Activated effector memory CD4-positive, alpha-beta T cell treated with Interleukin-2 at 50 U/mL for 16 hours (primary cell): ENCODE data around the gene PLCL1.
"Not testable (repeated sequence)": the region's sequence is repeated elsewhere in the genome, so short reads cannot be mapped to it uniquely, and the experiment has no call there.

Experiments
- DNase-seq: peaks from one replicate; pipeline ENCODE4 v3.0.0-alpha.2; 2020

The PLCL1 gene

DNA sequence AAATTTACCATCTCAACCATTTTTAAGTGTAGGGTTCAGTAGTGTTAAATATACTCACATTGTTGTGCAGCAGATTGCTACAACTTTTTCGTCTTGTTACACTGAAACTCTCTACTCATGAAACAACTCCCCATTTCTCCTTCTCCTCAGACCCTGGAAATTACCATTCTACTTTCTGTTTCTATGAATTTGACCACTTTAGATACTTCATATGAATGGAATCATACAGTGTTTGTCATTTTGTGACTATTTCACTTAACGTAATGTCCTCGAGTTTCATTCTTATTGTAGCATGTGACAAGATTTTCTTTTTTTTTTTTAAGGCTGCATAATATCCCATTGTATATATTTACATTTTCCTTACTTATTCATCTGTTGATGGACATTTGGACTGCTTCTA, 203.8 kb downstream of the PLCL1 start:
- no peak for DNase-seq

DNA sequence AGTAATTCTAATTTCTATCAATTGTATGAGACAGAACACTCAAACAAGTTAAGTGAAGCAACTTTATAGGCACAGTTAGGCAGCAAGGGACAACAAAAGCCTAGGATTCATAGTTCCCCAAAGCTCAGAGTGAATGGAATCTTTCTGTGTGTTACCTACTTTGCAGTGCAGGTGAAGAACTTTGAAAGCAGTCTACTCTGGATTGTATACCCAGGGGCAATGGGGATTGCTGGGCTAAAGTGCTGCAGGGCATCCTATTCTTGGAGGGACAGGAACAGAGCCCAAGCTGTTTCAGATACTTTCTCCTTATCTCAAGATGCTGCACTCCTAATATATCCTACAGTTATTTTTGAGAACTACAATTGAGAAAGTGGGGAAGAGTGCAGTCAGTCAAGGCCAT, 207.6 kb downstream of the PLCL1 start:
- no peak for DNase-seq

DNA sequence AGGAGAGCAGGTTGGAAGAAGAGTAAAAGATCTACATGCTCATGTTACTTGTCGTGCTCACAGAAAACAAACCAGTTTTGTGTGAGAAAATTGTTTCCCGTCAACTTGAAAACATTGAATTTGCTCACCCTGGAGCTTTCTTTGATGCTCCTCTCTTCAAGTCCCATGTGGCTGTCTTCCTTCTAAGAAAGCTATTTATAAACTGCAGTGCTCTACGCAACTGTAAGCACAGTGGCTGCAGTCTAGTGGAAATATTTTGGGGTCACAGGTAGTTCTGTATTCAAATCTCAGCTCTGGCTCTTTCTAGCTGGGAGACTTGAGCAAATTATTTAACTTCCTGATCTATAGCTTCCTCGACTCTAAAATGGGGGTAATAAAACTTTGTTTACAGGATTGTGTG, 211.8 kb downstream of the PLCL1 start:
- no peak for DNase-seq

DNA sequence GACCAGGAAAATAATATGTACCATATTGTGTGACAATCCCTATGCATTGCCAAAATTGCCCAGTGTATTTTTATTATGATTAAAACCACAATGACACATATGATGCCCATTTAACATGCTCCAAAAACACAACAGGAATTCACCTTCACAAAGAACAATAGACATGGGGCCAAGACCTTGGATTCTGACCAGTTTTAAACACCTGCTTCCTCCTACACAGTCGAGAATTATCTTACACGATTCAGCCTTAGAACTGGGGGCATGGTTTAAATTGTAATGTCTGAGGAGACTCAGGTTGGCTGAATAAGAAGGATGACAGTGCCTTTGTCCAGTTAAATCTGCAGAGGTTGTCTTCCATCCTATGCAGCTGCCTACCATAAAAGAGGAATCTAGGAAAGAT, 212.7 kb downstream of the PLCL1 start:
- DNase-seq, result no peak

DNA sequence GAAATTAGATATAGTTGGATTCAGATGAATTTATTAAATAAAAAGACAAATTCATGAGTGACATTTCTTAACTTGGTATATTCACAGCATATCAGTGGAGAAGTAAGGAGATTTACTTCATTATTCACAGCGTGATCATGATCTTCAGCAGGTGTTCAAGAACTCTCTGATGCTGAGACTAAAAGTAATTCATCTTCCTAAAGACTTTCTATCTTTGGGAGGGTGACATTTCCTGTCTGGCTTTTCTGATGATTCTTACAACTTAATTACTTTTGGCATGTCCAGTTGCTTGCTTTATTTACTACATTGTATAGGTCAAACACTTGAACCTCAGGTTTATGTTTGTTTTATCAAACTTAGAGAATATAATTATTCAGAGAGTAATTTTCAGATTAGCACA, 224.6 kb downstream of the PLCL1 start:
- no peak for DNase-seq

DNA sequence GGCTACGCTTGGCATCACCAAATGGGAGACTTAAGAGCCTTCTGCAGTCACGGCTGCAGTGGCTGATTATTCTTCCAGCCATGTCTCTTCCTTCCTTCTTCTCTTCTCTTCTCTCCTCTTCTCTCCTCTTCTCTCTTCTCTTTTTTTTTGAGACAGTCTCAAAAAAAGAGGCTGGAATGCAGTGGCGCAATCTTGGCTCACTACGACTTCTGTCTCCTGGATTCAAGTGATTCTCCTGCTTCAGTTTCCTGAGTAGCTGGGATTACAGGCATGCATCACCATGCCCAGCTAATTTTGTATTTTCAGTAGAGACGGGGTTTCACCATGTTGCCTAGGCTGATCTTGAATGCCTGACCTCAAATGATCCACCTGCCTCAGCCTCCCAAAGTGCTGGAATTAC, 225.2 kb downstream of the PLCL1 start:
- DNase-seq, result not testable (repeated sequence)

DNA sequence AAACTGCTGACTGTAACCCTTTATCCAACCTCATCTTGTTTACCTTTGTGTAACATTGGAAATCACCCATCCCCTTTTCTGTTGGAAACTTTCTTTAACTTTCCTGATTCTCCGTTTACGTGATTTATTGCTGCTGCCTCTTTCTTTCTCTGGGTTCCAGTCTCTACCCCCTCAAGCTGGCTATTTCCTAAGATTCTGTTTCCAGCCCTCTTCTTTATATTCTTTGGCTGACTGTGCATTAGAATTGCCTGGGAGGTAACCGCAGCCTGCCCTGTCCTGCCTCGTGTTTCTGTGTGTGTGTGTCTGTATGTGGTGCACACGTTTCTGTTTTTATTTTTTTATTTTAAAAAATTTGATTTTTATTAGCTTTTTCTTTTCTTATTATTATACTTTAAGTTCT, 229.2 kb downstream of the PLCL1 start:
- no peak for DNase-seq

DNA sequence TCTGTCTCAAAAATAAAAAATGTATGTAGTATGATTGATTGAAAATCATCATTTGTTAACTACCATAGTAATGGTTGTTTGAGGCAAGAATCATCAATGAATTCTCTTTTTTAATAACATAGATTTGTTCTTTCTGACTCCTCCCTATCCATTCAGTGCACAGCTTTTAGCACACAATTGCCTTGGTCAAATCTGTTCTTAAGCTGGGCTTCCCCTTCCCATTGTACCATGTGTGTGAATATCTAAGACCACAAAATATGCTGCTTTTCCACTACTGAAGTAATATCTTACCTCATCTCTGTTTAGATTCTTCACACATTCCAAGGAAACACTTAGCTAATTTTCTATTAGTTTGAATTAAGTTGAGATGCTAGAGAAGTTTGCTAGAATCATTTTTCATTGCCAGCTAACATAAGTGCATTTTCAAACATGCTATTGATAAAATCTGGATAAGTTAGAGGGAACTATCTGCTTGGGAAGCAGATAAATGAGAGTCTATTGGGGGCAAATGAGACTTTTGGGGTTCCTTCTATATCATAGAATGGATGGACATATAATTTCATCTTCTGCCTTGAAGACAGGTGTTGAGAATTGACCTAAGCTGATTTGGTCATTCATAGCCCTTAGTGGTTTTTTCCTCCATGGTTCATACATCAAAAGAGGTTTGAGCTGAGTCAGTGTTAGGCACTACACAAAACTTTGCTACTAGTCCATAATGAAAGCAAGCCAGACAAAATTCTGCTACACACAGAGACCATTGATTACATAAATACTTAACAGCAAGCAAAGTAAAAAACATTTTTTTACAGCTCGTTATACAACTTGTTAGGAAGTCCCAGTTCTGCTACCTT, 231.9 kb downstream of the PLCL1 start:
- DNase-seq, result no peak

DNA sequence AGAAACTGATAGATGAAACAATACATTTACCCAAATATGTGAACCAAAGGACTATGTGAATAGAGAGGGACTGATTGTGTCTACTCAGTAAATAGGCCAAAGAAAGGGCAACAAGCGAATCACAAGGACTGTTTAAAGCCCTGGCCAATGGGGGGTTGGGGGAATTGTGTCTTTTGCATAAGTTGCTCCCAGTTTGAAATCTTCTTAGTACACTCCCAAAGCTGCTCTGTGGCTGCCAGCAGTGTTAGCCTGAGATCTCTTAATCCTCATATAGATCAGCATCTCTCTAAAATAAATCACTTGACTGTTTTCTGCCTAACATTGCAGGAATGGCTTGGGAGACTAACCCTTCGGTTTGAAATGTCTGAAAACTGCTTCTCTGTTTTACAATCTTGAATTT, 236.4 kb downstream of the PLCL1 start:
- DNase-seq, result no peak

DNA sequence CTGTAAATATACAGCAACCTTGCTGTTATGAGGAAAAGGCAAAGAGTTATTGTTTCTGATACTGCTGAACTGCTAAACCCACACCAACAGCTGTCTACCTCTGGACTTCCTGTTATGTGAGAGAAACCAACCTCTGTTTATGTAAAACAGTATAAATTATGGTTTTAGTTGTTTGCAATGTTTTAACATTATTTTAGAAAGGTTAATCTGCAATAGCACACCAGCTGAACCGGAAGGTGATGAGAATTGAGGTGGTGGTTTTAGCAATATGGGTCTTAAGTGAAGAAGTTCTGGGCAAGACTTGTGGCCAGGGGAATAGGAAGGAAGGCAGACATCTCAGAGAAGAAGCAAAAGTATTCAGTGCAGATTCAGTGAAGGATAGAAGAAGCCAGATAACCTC, 237.8 kb downstream of the PLCL1 start:
- no peak for DNase-seq

DNA sequence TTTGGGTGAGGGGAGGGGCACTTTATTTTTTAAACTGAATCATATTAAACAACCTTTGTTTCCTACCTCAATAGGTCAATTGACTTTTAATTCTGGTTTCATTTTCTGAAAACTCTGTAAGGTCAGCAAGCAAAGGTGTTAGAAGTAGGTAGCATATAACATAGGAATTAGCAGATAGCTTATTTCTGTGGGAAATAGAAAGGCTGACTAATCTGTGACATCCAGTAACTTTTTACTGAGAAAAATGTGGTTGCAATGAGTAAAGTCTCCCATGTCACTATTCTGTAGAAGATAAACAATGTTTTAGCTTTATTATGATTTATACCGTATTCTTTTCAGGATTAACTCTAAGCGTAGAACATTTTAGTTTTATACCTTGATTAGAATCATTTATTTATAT, 240.4 kb downstream of the PLCL1 start:
- DNase-seq, result no peak

DNA sequence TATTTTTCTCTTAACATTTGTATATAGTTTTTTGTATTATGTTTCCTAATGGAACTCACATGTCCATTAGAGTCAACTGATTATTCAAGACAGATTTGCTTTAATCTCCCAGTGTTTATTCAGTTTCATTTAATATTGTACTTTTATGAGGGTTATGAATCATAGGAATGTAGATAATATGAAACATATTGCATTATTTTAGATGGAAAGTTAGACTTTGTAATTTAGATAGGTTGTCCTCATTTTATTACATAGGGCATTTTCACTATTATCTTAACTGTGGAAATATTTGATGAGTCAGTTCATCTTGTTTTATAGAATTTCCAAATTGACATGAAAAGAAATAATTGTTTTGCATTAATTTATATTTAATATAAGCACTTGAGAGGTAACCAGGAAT, 240.8 kb downstream of the PLCL1 start:
- DNase-seq, result no peak

DNA sequence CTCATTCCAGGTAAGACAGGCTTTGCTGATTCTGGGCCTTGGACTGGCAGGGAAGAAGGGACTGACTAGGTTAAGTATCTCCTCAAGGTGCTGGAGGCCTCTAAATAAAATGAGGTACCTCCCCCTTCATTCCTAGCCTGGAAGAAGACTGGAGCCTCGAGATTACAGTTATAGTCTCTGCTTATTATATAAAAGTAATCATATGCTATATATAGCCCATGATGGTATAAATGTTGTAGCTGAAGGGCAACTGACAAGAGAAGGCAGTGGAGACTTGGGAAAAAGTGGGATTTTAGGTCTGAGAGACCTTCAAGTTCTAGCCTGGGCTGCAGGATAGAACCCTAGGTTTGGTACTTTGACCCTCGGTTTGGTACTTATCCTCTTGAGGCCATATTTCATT, 248.3 kb downstream of the PLCL1 start:
- DNase-seq, result no peak

DNA sequence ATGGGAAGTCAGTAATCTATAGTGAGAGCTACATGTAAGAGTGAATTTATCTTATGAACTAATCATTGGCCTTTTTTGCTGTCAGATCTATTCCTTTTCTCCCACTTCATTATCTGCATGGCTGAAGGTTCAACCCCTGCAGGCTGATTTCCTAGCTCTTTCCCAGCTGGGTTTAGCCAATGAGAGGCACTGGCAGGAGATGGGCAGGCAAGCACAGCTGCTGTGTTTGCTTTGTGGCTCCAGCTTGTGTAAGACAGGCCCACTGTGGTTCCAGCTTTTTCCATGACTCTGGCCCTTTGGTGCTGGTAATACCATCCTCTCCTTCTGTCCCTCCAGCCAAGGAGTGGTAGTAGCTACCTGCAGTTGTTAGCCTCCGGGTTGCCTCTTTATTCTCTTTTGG, 248.8 kb downstream of the PLCL1 start:
- DNase-seq, result no peak

DNA sequence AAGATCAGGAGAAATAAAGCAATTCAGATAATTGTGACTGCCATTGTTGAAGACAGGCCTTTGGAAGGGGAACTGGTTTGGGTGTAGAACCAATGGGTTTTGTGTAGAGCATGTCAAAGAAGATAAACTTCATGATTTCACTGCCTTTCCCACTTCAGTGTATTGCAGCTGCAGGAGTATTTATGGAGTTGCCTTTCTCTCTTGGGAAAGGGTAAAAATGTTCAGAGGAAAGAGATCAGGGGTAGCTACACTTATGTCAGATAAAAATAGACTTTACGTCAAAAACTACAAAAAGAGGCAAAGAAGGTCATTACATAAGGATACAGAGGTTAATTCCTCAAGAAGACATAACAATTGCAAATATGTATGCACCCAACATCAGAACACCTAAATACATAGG, 249.4 kb downstream of the PLCL1 start:
- no peak for DNase-seq

DNA sequence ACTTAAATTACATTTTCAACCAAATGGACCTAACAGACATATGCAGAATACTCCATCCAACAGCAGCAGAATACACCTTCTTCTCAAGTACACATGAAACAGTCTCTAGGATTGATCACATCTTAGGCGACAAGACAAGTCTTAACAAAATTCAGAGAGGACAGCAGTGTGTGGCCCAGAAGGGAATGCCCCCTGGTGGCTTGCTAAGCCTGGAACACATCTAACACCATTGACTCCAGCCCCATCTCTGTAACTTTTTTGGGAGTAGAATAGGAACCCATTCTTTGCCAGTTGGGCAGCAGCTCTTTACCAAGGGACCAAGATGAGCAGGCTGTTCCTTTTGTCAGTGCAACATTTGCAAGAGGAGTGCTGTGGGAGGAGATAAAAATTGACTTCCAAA, 249.9 kb downstream of the PLCL1 start:
- DNase-seq, result peak; percentile 15

DNA sequence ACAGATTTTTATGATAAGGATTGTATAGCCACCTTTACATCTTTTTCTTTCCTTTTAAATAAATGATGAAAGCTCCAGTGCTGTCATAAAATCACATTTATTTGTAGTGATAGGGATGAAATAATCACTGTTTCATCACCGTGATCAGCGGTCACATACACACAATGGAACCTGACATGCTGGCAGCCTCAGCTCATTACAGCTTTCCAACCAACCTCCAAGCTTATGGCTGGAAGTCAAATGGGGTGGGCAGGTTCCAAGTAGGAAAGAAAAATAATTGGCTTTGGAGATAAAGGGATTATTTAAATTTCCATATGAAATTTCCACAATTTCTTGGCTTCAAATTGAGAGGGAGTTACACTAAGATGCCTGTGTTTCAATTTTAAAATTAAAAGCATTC, 251.3 kb downstream of the PLCL1 start:
- DNase-seq, result no peak

DNA sequence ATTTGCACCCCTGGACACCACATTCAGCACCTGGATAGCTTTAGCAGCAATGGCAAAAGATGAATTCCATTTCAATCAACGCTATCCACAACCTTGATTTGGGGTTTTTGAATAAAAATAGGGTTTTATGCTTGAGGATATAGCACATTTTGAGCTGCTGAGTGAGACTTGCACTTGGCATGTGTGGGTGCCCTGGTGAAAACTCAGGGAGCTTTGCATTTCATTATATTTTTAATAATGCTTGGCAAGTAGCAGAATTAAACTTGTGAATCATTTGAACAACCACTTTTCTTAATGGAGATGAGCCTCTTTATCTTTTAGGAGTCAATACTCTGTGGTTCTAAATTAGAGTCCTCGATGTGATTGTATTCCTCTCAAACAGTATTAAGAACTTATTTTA, 252.4 kb downstream of the PLCL1 start:
- no peak for DNase-seq

DNA sequence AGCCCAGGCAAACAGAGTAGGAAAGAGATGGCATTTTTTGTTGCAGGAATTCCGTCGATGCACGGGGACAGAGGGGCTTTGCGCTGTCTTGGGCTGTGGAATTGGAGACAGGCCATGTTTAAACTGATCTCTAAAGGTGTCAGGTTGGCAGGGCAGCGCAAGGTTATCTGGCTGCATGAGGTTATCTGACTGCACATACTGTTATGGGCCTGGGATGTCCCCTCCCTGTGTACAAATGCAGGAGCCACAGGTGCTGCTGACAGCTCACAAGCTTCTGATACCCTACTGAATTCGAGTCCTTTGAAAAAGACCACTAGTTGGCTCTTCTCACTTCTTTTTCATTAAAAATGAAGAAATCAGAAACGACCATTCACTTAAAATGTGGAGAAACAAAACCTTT, 255.4 kb downstream of the PLCL1 start:
- no peak for DNase-seq

DNA sequence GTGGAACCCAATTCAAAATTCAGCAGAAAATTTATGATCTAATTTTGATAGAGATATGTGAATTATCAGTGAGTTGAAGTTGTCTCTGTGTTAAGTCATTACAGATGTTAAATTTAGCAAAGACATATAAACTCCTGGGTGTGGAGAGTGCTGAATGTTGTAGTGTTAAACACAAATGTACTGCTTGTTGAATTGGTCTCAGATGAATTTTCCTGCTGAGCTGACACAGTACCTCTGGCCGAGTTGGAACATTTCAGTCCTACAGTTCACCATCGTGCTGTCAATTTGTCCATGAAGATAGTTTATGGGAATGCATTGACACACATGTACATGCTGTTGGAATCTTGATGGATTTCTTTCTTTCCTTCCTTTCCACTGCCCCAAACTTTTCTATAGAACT, 255.9 kb downstream of the PLCL1 start:
- DNase-seq, result no peak

DNA sequence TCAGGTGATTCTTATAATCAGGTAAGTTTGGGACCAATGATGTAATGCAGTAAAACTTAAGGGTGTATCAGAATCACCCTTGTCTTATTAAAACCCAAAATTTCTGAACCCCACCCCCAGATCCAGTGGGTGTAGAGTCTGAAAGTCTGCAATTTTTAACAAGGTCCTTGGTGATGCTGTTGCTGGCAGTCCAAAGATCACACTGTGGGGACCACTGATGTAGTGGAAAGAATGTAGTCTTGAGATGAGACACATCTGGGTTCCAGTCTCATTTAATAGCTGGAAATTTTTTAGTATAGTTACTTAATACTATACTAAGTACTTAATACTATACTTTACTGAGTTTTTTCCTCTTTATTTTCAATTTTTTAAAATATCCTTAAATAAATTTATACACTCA, 258.4 kb downstream of the PLCL1 start:
- DNase-seq, result no peak

DNA sequence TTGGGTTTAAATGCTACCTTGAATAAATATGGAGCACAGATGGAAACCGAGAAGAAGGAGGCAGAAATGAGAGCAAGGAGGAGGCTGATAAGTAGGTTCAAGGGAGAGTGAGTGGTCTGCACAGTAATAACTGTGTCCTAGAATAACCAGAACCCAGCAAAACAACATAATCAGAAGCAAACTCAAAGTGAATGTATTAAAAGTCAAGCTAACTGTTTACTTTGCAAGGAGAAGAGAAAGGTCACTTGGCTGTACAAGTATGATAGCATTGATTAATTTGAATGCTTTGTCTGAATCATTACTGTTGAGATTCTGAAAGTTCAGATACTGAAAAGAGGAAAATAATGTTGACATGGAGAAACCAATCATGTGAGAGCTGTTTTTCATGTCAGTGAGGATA, 258.8 kb downstream of the PLCL1 start:
- no peak for DNase-seq

DNA sequence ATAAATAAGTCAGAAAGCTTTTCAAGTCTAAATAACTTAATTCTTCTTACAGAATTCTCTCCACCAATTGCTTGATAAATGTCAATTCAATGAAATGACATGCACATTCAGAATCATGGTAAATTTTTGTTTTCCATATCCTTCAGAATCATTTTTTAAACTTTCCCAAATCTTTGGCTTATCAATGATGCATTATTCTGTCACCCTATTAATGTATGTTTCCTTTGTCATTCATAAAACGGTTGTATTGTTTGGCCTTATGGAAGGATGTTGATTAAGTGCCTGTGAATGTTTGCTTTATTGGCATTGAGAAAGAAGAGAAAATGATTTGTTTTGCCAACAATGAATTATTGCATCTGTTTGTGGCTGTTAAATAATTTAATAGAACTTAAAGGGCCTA, 260.9 kb downstream of the PLCL1 start:
- no peak for DNase-seq

DNA sequence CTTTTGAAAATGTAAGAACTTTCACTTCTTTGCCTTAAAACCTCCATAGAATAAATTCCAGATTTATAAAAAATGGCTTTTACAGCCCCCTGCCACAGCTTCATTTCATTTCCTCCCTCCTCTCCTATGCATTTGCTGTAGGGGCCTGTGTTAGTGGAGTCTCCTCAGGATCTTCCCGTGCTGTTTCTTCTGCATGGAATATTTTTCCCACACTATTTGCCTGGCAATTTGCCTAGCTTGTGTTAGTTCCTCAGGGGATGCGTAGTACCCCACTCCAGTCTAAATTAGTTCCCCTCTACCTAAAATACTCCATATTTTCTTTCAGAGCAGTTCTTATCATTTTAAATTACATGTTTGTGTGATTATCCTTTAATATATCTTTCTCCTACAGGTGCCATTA, 262.2 kb downstream of the PLCL1 start:
- DNase-seq, result no peak

DNA sequence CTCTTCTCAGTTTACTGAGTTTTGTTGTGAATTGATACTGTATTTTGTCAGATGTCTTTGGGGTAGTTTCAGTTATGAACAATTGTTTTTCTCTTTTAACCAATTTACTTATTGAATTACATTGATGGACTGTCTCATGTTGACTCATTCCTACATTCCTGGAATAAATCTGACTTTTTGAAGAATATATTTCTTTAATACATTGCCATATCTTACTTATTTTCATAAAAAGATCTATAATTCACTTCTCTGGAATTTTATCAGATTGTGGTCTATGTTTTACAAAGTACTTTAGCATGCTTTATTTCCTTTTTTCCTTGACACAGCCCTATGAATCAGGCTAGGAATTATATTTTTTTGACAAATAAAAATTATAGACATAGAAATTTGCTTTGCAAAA, 268.3 kb downstream of the PLCL1 start:
- DNase-seq, result no peak

DNA sequence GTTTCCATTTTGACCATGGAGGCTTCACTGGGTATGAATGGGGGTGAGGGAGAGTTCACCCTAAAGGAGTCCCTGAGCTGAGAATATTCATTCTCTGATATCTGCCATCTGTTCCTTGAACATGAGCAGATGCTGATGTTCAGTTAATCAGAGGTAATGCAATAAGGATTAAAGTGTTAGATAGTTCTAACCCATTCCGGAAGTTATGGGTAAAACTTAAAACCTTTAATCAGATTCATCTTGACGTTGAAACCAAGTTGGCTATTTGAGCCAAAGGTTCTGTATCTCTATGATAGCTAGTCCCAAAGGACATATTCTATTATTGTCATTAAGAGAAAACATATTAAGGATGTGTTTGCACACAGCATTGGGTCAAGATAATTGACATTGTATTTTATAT, 268.9 kb downstream of the PLCL1 start:
- DNase-seq, result no peak
